Ramos (cell line): Measurements from ENCODE around the gene ADGRL1.
"Not testable (repeated sequence)": the region's sequence is repeated elsewhere in the genome, so short reads cannot be mapped to it uniquely, and the experiment has no call there.

Experiments used
- in situ Hi-C: fragments of 300-500 bp; cut with MboI; formaldehyde crosslinking; loops from one replicate; pipeline ENCODE4 v1.14.3; 2022; ENCODE audit warnings: low sequenced_read_pairs; ENCODE audit not compliant: unreplicated experiment

ADGRL1 gene

GRCh38 chr19:14197288-14197687 is 8.7 kb downstream of the ADGRL1 start:
- in situ Hi-C loops, result loop anchor here (10.0 kb wide), 1 partner anchor 288 kb away; no protein-coding TSS in a partner anchor

- in situ Hi-C loops, result loop anchor here (10.0 kb wide), 1 partner anchor 289 kb away; no protein-coding TSS in a partner anchor
Observed at GRCh38 chr19:14196105-14196504, 9.9 kb downstream of the ADGRL1 start.

GRCh38 chr19:14195216-14195615 is 10.8 kb downstream of the ADGRL1 start:
- in situ Hi-C loops, result loop anchor here (10.0 kb wide), 1 partner anchor 290 kb away; no protein-coding TSS in a partner anchor

- in situ Hi-C loops, result no loop called here
Observed at GRCh38 chr19:14189415-14189814, 16.6 kb downstream of the ADGRL1 start.

GRCh38 chr19:14188086-14188485 is 17.9 kb downstream of the ADGRL1 start:
- in situ Hi-C loops, result not testable (repeated sequence)

- in situ Hi-C loops, result no loop called here
Observed at GRCh38 chr19:14187561-14187960, 18.4 kb downstream of the ADGRL1 start.

- in situ Hi-C loops, result not testable (repeated sequence)
Observed at GRCh38 chr19:14186684-14187083, 19.3 kb downstream of the ADGRL1 start.

GRCh38 chr19:14185691-14186090 is 20.3 kb downstream of the ADGRL1 start:
- in situ Hi-C loops, result not testable (repeated sequence)

GRCh38 chr19:14185158-14185557 is 20.8 kb downstream of the ADGRL1 start:
- in situ Hi-C loops, result no loop called here

- in situ Hi-C loops, result no loop called here
Observed at GRCh38 chr19:14183741-14184350, 22.1 kb downstream of the ADGRL1 start.

- in situ Hi-C loops, result no loop called here
Observed at GRCh38 chr19:14182476-14182875, 23.5 kb downstream of the ADGRL1 start.

GRCh38 chr19:14181906-14182305 is 24.1 kb downstream of the ADGRL1 start:
- in situ Hi-C loops, result no loop called here

GRCh38 chr19:14181199-14181598 is 24.8 kb downstream of the ADGRL1 start:
- in situ Hi-C loops, result not testable (repeated sequence)

GRCh38 chr19:14177496-14178074 is 28.4 kb downstream of the ADGRL1 start:
- in situ Hi-C loops, result no loop called here

GRCh38 chr19:14175351-14175792 is 30.6 kb downstream of the ADGRL1 start:
- in situ Hi-C loops, result no loop called here

- in situ Hi-C loops, result no loop called here
Observed at GRCh38 chr19:14174883-14175282, 31.1 kb downstream of the ADGRL1 start.

- in situ Hi-C loops, result no loop called here
Observed at GRCh38 chr19:14168993-14169392, 37.0 kb downstream of the ADGRL1 start.

- in situ Hi-C loops, result no loop called here
Observed at GRCh38 chr19:14168259-14168972, 37.6 kb downstream of the ADGRL1 start.

- in situ Hi-C loops, result no loop called here
Observed at GRCh38 chr19:14167576-14168138, 38.3 kb downstream of the ADGRL1 start.

- in situ Hi-C loops, result no loop called here
Observed at GRCh38 chr19:14166999-14167575, 38.9 kb downstream of the ADGRL1 start.
